Measurements from ENCODE around the gene EXOSC3.
"Not testable (repeated sequence)": the region's sequence is repeated elsewhere in the genome, so short reads cannot be mapped to it uniquely, and the experiment has no call there.

Gene EXOSC3

GRCh38 chr9:37784616-37785483 is at the start of gene EXOSC3:
Gene EXOSC3, minus strand, starts transcription at chr9:37785064. Its CDS starts 20 bp downstream, at chr9:37785044.
- DNase-seq = peak; percentile 98

GRCh38 chr9:37827483-37828165 is 42.8 kb upstream of the EXOSC3 start:
- no peak for DNase-seq

GRCh38 chr9:37825174-37825573 is 40.3 kb upstream of the EXOSC3 start:
- DNase-seq = not testable (repeated sequence)

- no peak for DNase-seq
Observed at GRCh38 chr9:37820142-37820541, 35.3 kb upstream of the EXOSC3 start.

- peak; percentile 20 for DNase-seq
Observed at GRCh38 chr9:37818849-37819248, 34.0 kb upstream of the EXOSC3 start.

GRCh38 chr9:37812773-37813379 is 28.0 kb upstream of the EXOSC3 start:
- DNase-seq = peak; percentile 14

- DNase-seq = no peak
Observed at GRCh38 chr9:37811906-37812476, 27.1 kb upstream of the EXOSC3 start.

GRCh38 chr9:37809676-37810075 is 24.8 kb upstream of the EXOSC3 start:
- not testable (repeated sequence) for DNase-seq

- DNase-seq = no peak
Observed at GRCh38 chr9:37806271-37806670, 21.4 kb upstream of the EXOSC3 start.

- no peak for DNase-seq
Observed at GRCh38 chr9:37801959-37802711, 17.3 kb upstream of the EXOSC3 start.

GRCh38 chr9:37801287-37801850 is 16.5 kb upstream of the EXOSC3 start:
- DNase-seq = peak; percentile 49

GRCh38 chr9:37800631-37801286 is 15.9 kb upstream of the EXOSC3 start, which contains the start of gene DCAF10:
Gene DCAF10, plus strand, starts transcription at chr9:37800797. Its CDS starts 70 bp downstream, at chr9:37800867.
- DNase-seq = peak; percentile 91

- DNase-seq = no peak
Observed at GRCh38 chr9:37798677-37799076, 13.8 kb upstream of the EXOSC3 start.

GRCh38 chr9:37796232-37796631 is 11.4 kb upstream of the EXOSC3 start:
- no peak for DNase-seq

- DNase-seq = no peak
Observed at GRCh38 chr9:37792122-37792521, 7.3 kb upstream of the EXOSC3 start.

GRCh38 chr9:37790096-37790495 is 5.2 kb upstream of the EXOSC3 start:
- no peak for DNase-seq

- DNase-seq = no peak
Observed at GRCh38 chr9:37788332-37788731, 3.5 kb upstream of the EXOSC3 start.

- DNase-seq = no peak
Observed at GRCh38 chr9:37787059-37787458, 2.2 kb upstream of the EXOSC3 start.

GRCh38 chr9:37784291-37784615 is 611 bp downstream of the EXOSC3 start:
- DNase-seq = no peak

- DNase-seq = no peak
Observed at GRCh38 chr9:37778534-37778933, 6.3 kb downstream of the EXOSC3 start.

- no peak for DNase-seq
Observed at GRCh38 chr9:37776328-37776727, 8.5 kb downstream of the EXOSC3 start.
